SU-DHL-6 (cell line): ENCODE measurements around the gene PRPS2.

Source experiments
- H2AFZ ChIP-seq: fragments of 200-600 bp; sonication (generic); 2 replicates; pipeline ENCODE4 v1.6.1; 2014; ENCODE audit warnings: low read depth, mild to moderate bottlenecking, moderate library complexity, mixed read lengths, antibody characterized with exemption, low read length; ENCODE audit not compliant: severe bottlenecking
- H3F3A ChIP-seq: fragments of 200-600 bp; shearing (Covaris generic); 2 replicates; pipeline ENCODE4 v1.6.0; 2016; ENCODE audit warnings: antibody characterized with exemption, mild to moderate bottlenecking; ENCODE audit not compliant: insufficient read depth
- H3K27ac ChIP-seq: fragments of 200-600 bp; sonication (generic); 2 replicates; pipeline ENCODE4 v1.5.1; 2016; ENCODE audit warnings: low read depth, mild to moderate bottlenecking, low read length, moderate library complexity, mixed read lengths
- H3K27me3 ChIP-seq: fragments of 200-600 bp; sonication (generic), shearing (Covaris generic); 2 replicates; pipeline ENCODE4 v1.6.0; 2014; ENCODE audit warnings: mild to moderate bottlenecking, low read length
- H3K36me3 ChIP-seq: fragments of 200-600 bp; sonication (generic); 2 replicates; pipeline ENCODE4 v1.6.1; 2014; ENCODE audit warnings: mild to moderate bottlenecking, low read length, mixed read lengths
- H3K4me2 ChIP-seq: fragments of 300-600, 200-600 bp; shearing (Covaris generic), sonication (generic); 2 replicates; pipeline ENCODE4 v1.6.0; 2014; ENCODE audit warnings: low read length, low read depth, mild to moderate bottlenecking; ENCODE audit not compliant: poor library complexity, severe bottlenecking
- H3K4me3 ChIP-seq: fragments of 200-600 bp; sonication (generic); 2 replicates; pipeline ENCODE4 v1.5.1; 2014; ENCODE audit warnings: antibody characterized with exemption, low read length, mild to moderate bottlenecking, mixed read lengths; ENCODE audit not compliant: insufficient read depth, poor library complexity, severe bottlenecking
- H3K79me2 ChIP-seq: fragments of 200-600 bp; sonication (generic); 2 replicates; pipeline ENCODE4 v1.6.1; 2014; ENCODE audit warnings: mild to moderate bottlenecking, low read length, moderate library complexity; ENCODE audit not compliant: insufficient read depth
- H3K9ac ChIP-seq: fragments of 200-600 bp; sonication (generic); 2 replicates; pipeline ENCODE4 v1.7.0; 2014; ENCODE audit warnings: mild to moderate bottlenecking, low read length
- H3K9me2 ChIP-seq: fragments of 200-600 bp; sonication (generic); replicated peaks from 2 replicates; pipeline ENCODE4 v1.6.1; 2014; ENCODE audit warnings: low read length; ENCODE audit not compliant: insufficient read depth
- H3K9me3 ChIP-seq: fragments of 200-600 bp; sonication (generic); 2 replicates; pipeline ENCODE4 v1.6.1; 2014; ENCODE audit warnings: low read length, mixed read lengths; ENCODE audit not compliant: insufficient read depth
- H4K20me1 ChIP-seq: fragments of 200-600 bp; sonication (generic); 2 replicates; pipeline ENCODE4 v1.6.1; 2014; ENCODE audit warnings: low read depth, mild to moderate bottlenecking, antibody characterized with exemption, low read length, moderate library complexity, mixed read lengths
- EZH2phosphoT487 ChIP-seq: fragments of 200-600 bp; sonication (generic), shearing (Covaris generic); conservative IDR thresholded peaks from 2 replicates; pipeline ENCODE4 v1.6.1; 2018; ENCODE audit warnings: mild to moderate bottlenecking, antibody characterized with exemption, low read length, moderate library complexity, mixed read lengths
- TF ChIP-seq, protein P1 (sequence below): fragments of 200-600 bp; sonication (generic); IDR thresholded peaks from one replicate; pipeline ENCODE4 v1.5.1; 2017; ENCODE audit warnings: antibody characterized with exemption, mild to moderate bottlenecking, low read length, moderate library complexity; ENCODE audit not compliant: insufficient read depth, poor library complexity, severe bottlenecking

Gene PRPS2

DNA sequence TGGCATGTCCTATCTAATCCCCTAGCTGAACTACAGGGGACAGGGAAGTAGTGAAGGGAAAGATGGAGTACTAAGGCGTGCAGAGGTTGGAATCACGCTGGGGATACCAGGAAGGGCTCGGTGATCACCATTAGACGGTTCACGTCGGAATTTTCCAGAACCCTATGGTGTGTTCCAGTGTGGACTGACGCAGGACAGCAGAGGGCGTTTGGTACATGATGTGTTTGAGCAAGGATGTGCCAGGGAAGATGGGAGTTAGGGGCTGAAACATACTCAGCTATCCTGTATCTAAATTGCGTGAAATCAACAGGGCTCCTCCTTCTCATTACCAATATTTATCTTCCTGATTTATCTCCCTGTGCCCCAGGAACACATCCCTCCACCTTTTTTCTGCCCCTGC lies 33.7 kb downstream of the PRPS2 start:
- Histone ChIP-seq H3K36me3 (peaks cover 4% of the 10 kb centered on the region; the same call in 1 of the 2 replicates), H3K27me3 (no peaks in the 10 kb centered on the region), H3F3A (no peaks in the 10 kb centered on the region)

DNA sequence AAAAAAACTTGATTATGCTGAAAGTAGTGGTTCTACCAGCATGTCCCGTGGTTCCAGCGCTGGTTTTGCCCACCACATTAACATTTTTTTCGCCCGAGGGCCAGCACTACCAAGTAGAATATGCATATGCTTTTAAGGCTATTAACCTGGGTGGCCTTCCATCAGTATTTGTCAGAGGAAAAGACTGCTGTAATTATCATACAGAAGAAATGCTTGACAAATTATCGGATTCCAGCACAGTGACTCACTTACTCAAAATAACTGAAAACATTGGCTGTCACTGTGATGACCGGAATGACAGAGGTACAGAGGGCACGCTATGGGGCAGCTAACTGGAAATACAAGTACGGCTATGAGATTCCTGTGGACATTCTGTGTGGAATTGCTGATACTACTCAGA lies 34.6 kb downstream of the PRPS2 start:
- Histone ChIP-seq H3F3A (no peaks in the 10 kb centered on the region), H3K4me2 (no peak overlapping the region), H4K20me1 (no peaks in the 10 kb centered on the region), H3K36me3 (peaks cover 4% of the 10 kb centered on the region; the same call in 1 of the 2 replicates), H3K79me2 (no peaks in the 10 kb centered on the region), H3K27ac (no peak overlapping the region), H3K9me2 (no peaks in the 10 kb centered on the region), H3K9me3 (no peaks in the 10 kb centered on the region), H3K9ac (no peak overlapping the region), H3K4me3 (no peak overlapping the region), H3K27me3 (no peaks in the 10 kb centered on the region), H2AFZ (no peak overlapping the region)
- TF ChIP-seq, protein P1, sequence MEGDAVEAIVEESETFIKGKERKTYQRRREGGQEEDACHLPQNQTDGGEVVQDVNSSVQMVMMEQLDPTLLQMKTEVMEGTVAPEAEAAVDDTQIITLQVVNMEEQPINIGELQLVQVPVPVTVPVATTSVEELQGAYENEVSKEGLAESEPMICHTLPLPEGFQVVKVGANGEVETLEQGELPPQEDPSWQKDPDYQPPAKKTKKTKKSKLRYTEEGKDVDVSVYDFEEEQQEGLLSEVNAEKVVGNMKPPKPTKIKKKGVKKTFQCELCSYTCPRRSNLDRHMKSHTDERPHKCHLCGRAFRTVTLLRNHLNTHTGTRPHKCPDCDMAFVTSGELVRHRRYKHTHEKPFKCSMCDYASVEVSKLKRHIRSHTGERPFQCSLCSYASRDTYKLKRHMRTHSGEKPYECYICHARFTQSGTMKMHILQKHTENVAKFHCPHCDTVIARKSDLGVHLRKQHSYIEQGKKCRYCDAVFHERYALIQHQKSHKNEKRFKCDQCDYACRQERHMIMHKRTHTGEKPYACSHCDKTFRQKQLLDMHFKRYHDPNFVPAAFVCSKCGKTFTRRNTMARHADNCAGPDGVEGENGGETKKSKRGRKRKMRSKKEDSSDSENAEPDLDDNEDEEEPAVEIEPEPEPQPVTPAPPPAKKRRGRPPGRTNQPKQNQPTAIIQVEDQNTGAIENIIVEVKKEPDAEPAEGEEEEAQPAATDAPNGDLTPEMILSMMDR, result no peak

More for the DNA sequence above, 33.7 kb downstream of the PRPS2 start:
- Histone ChIP-seq H3K9me2 (no peaks in the 10 kb centered on the region), H3K9me3 (no peaks in the 10 kb centered on the region), H2AFZ (no peak overlapping the region), H3K79me2 (no peaks in the 10 kb centered on the region), H3K4me2 (no peak overlapping the region), H3K9ac (no peak overlapping the region), H3K27ac (no peak overlapping the region), H4K20me1 (no peaks in the 10 kb centered on the region), H3K4me3 (no peak overlapping the region)
- no peak for TF ChIP-seq EZH2phosphoT487
- TF ChIP-seq, protein P1, result no peak

DNA sequence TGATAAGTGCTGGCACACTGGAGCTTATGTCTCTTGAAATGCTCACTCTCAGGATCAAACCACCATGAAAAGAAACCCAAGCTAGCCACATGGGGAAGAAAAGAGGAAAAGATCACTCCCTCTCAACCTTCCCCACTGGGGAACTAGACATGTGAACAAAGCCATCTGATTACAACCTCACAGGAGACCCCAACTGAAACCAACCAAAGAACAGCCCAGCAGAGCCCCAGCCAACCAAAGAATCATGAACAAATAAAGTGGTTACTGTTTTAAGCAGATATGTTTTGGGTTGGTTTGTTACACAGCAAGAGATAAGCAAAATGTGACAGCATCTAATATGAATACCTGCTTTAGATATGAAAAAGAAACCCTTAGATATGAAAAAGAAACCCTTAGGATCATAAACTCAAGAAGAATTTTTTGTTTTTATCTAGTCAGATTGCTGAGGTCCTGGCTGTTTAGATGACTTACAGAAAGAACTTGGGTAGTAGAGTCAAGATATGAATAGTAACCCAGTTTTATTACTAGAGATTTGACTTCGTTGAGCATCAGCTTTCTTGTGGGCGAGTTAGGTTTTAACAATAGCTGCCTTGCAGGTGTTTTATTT lies 52.0 kb downstream of the PRPS2 start:
- Histone ChIP-seq H3K4me3 (no peak overlapping the region), H3K36me3 (no peaks in the 10 kb centered on the region), H4K20me1 (no peaks in the 10 kb centered on the region), H3K9ac (no peak overlapping the region), H3K79me2 (no peaks in the 10 kb centered on the region), H3K27me3 (no peaks in the 10 kb centered on the region), H3K27ac (no peak overlapping the region), H3F3A (no peaks in the 10 kb centered on the region), H2AFZ (no peak overlapping the region), H3K9me3 (no peaks in the 10 kb centered on the region), H3K4me2 (peak overlapping the region; percentile 46), H3K9me2 (no peaks in the 10 kb centered on the region)
- TF ChIP-seq, protein P1, result no peak
- TF ChIP-seq EZH2phosphoT487, result no peak
